NCI-H2227 (cell line): Measurements from ENCODE around the gene NKD1.

ENCODE experiments used
- DNase-seq: peaks from one replicate; lab custom pipeline; 2025; ENCODE audit not compliant: unreplicated experiment; lab: John Stamatoyannopoulos, UW

Gene NKD1

DNA sequence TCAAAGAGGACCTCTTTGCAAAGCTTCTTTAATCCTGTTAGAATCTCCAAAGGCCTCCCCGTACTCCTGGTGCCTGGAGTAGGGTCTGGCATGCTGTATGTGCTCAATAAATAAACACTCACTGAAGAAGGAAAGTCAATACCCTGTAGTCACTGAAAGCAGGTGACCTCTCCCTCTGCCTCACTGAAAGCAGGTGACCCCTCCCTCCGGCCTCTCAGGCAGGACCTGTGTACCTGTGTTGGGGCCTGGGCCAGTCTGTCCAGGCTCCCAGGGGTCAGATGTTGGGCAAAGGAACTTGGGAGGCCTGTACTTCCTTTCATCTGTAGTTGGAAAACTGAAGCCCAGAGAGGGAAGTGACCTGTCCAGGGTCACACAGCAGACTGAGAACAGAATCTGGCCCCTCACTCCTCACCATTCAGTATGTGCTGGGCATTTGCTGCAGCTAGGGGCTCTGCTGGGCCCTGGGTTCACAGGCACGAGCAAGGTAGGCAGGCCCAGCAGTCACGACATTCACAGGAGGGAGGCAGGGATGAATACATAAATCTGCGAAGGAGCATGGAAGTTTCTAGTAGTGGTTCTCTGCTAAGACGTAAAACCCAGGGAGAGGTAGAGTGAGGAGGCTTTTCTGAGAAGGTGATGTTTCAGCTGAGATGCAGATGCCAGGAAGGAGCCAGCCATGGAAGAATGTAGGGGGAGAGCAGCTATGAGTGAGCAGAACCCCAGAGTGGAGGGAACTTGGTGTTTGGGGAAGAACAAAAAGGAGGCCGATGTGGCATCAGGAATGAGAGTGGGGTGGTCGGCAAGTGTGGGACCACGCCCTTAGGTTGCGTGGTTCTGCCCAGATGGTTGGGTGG is 64.0 kb downstream of the NKD1 start:
- no peak for DNase-seq

DNA sequence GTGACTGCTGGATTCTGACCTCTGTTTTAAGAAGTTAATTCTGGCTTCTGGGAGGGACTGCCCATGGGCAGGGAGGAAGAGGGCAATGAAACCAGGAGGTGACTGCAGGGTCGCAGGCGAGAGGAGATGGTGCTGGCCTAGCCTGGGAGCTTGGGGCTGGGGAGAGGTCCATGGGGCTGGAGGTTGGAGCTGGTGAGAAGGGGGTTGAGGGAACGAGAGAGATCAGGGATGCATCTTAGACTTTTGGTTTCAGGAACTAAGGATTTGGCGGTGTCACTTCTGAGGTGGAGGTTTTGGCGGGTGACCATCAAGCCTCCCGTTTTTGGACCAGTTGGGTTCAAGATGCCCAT is 64.6 kb downstream of the NKD1 start:
- DNase-seq: no peak

DNA sequence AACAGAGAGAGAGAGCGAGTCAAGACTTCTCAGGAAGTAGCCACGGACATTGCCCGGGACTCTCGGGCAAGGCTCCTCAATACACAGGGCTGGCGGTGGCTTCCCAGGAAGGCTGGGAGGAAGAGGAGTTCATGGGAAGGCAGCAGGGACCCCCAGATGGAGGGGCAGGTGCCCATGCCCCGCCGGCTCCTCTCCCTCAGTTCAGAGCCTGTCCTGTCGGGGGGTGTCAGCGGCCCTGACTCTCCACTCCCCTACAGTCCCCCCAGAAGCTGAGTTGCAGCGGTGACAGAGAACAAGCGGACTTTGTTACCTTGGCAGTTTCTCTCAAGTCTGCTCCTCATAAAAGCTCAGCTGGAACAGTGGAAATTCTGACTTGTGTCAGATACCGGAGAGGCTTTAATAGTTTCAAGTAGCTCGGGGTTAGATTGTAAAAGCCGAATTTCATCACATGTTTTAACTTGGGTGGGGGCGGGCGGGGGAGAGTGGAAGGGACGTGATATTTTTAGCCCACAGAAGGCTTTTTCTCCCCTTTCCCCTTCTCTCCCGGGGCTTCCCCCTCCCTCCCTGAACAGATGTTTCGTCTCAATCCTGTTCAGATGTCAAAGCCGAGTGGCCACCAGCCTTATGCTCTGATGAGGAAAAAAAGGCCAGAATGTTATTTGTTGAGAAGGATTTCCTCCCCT is 65.2 kb downstream of the NKD1 start:
- DNase-seq: no peak

DNA sequence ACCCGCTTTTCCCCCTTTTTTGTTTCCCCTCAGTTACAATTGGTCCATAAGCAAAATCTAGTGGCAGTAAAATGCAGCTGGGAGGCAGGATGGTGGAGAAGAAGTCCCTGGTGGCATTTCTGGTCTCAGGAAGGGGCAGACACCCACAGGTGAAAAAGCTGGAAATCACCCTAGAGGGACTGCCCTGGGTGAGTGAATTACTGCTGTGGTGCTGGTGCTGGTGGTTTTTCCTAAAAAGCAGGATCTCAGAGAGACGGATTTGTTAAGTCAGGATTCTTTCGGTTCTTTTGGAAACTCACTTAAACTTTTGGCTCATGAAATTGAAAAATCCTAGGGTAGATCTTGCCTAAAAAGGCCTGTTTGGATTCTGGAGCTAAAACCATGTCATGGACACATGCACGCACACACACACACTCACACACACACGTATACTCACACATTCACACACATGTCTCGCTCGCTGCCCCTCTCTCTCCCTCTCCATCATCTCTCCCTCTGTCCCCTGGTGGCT is 65.8 kb downstream of the NKD1 start:
- DNase-seq: no peak

DNA sequence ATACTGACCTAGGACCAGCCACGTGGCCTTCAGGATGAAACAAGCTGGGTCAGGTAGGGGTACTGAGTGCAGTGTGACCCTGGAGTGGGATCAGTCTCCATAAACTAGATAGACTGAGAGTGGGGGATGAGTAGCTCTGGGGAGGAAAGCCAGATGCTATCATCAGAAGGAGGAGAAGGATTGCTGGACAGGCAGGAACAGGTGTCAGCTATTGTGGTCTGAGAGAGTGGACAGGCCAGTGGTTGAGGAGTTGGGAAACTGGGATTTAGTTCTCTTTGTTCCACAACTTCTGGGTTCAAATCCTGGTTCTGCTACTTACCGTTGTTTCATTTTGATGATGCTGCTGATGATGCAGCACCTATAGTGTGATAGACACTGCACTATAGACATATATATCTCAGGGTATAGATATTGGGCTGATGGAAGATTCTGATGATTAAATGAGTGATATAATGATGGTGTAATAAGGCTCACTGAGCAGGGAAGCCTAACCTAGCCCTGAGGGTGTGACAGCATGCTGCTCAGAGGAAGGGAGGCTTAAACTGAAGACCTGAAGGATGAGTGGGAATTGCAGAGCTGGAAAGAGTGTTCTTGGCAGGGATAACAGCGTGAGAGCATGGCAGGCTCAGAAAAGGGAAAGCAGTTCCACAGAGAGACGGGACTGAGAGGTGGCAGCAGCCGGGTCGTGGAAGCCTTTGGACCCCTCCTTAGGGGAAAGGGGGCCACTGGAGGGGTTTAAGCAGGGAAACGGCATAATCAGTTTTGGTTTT is 66.9 kb downstream of the NKD1 start:
- DNase-seq: no peak

DNA sequence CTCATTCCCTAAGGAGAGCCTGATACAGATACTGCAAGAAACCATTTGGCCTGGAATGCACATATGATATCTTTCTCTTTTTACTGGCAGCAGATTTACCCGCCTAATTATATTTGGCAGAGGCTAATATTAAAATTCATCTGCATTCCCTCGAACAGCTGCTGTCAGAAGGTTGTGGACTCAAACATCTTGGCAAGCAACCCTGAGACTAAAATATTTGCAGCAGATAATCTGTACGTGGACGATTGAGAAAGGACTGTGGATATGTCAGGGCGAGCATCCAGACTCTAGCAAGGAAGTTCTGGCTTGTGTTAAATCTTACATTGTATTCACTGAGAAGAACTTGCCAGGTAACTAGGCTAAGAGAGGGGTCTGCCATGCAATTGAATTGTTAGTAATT is 67.7 kb downstream of the NKD1 start:
- DNase-seq: no peak

DNA sequence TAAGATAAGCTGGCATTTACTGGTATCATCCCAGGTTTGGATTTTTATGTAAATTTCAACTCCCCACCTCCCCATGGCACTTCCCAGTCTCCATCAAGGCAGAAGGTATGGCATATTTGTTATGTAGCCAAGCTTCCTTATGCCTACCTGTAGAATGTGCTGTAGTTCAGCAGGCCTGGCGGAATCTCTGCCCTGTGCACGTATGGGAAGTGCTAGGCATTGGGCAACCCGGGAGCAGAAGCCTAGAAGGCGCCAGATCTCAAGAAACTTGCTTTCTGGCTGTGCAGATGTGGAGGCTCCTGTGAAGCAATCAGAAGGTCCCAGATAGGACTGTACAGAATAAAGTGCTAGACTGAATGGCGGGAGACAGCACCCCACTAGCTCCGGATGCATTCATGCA is 68.2 kb downstream of the NKD1 start:
- DNase-seq: no peak

DNA sequence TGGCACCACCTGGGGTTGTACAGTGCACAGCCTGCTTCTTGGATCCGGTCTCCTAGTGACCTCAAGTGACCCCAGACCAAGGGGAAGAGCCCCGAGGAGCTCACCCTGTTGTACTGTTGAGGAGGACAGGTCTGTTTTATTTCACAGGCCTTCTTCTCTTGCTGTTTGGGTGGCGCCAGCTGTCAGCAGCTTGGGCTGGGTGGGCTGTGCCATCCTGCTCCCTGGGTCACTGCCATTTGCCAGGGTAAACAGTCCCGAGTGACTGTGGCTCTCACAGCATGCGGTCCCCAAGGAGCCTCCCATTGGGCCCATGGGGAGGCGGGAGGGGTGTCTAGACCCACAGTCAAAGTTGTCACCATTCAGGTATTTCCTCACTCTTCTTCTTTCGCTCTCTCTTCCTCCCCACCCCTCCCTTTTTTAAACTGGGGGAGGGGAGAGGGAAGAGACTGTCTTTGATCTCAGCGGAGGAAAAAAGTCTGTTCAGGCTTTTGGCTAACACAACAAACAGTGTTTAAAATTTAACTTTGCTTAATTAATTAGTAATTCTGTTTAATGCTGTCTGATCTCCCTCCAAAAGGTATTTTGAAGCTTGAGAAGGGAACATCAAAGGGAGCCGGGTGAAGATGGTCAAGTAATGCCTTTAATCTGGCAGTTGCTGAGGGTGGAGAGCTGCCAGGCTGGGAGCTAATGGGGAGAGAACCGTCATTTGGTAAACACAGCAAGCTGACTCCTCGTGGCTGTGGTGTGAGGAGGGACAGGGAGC is 68.9 kb downstream of the NKD1 start:
- no peak for DNase-seq

DNA sequence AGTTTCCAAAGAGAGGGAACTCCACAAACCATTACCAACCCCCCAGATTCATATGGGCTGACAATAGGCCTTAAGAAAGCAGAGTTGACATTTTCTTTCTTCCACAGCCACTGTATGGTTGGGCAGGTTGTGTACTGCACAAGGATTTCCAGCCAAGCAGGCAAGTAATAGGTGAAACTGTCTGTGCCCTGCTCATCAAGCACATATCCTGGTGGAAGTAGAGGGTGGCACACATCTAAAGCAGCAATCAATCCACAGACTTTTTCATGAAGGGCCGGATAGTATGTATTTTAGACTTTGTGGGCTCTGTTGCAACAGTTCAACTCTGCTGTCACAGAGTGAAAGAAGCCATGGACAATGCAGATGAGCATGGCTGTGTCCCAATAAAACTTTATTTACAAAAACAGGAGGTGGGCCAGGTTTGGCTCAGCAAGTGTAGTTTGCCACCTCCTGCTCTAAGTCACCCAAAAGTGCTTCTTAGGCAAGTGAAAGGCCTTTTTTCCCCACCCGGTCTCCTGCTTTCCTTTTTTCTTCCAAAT is 69.5 kb downstream of the NKD1 start:
- DNase-seq: no peak

DNA sequence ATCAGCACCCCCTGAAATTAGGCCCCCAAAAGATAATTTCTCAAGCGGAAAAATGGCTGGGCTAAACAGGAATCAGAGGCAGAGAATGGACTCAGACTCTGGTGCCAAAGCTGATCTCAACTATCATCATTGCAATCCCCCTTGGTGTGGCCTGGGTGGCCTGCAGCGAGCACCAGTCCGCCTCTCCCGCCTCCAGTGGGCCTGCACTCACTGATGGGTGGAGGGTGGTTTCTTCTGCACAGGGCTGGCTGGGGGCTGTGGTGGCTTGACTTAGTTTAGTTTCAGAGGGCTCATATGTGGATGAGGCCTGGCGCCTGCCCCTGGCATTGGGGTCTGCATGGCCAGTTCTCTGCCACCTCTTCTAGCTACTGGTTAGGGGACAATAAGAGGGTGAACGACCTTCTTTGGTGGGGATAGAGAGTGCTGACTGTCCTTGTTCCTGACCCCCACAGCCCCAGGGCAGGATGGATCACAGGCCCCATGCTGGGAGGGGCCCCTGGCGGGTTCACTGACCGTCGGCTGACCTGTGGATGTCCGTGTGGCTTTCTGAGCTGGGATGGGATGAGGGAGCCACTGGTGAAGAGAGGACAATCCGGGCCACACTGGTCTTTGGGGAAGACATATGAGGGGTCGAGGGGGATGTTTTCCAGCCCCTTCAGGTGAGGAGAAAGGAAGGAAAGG is 70.2 kb downstream of the NKD1 start:
- DNase-seq: no peak

DNA sequence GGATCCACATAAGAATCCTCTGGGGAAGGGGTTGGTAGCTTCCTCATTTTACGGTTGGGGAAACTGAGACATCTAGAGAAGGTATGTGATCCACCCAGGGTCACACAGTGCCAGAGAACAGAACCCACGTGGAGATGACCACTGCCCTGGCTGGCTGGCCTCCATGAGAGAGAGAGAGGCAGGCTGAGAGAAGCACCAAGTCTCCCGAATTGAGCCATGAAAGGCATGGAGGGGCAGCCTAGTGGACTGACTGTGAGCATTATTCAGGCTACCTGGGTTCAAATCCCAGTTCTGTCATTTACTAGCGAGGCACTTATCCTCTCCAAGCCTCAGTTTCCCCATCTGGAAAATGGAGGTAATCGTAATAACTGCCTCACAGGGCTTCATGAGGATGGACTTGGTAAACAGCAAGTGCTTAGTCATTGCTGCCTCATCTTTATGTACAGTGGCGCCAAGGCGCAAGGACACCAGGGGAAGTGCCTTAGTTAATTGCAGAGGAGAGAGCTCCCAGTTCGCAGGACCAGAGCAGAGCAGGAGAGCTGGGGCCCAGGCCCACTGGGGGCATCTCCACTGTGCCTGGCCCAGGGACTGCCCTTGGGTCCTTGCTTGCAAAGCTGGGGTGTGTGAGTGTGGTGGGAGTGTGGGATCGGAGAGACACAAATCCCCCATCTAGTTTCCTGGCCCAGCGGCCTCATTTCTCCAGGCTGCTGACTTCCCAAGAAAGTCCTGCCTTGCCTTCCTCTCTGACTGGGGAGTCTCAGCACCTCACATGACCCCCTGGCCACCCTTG is 71.7 kb downstream of the NKD1 start:
- DNase-seq: no peak

DNA sequence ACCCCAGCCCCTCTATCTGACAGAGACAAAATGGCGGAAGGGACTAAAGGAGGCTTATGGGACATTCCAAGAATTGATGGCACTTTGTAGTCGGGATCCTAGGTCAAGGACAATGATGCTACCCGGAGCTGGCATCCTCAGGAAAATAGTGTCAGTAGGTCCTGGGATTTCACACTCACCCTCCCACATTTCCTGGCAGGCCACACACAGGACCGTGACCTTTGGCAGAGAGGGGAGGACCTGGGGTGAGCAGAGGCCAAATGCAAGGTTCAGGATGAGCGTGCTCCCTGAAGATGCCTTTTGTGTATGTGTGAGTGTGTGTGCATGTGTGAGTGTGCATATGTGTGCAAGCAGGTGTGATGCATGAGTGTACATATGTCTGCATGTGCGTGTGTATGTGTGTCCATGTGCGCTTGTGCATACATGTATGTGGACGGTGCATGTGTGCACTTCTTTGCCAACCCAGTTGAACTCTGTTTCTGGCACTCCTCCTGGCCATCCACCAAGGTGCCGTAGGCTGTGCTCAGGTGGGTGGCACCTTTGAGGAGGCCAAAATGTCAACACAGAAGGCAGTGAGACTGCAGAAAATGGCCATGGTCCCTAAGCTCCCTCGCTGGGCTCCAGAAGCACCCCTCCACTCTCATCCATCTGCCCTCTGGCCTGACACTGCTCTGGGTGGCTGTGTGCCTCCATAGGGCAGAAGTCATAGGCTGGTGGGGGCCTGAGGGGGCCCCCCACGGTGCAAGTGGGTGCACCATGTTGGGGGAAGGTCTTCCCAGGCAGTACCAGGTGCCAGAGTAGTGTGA is 72.7 kb downstream of the NKD1 start:
- DNase-seq: no peak

DNA sequence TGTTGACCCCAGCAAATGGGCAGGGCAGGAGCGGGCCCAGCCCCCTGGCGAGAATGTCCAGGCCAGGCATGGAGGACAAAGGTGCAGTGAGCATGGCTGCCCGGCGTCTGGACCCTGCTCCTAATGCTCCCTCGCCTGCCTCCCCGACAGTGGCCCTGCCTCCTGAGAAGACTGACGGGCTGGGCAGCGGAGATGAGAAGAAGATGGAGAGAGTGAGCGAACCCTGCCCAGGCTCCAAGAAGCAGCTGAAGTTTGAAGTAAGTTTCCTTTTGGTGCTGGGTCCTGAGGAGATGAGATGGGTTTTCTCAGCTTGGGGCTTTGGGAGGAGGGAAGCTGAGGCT is 73.2 kb downstream of the NKD1 start:
- no peak for DNase-seq

DNA sequence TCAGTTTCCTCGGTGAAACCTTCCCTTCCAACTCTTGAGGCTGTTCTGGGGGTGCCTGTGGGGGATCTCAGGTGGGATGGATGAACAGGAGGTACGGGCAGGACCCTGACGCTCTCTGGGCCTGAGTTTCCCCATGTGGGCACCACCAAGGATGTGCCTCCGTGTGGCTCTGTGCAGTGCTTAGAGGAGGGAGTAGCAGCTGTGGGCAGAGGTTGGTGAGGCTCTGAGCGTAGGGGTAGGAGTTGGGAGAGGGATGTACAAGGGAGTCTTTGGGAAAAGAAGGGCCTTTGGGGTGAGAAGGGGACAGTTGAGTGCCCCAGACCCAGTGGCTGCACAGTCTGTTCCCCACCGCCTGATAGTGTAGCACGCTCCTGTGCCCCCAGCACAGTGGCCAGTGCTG is 73.8 kb downstream of the NKD1 start:
- DNase-seq: no peak

DNA sequence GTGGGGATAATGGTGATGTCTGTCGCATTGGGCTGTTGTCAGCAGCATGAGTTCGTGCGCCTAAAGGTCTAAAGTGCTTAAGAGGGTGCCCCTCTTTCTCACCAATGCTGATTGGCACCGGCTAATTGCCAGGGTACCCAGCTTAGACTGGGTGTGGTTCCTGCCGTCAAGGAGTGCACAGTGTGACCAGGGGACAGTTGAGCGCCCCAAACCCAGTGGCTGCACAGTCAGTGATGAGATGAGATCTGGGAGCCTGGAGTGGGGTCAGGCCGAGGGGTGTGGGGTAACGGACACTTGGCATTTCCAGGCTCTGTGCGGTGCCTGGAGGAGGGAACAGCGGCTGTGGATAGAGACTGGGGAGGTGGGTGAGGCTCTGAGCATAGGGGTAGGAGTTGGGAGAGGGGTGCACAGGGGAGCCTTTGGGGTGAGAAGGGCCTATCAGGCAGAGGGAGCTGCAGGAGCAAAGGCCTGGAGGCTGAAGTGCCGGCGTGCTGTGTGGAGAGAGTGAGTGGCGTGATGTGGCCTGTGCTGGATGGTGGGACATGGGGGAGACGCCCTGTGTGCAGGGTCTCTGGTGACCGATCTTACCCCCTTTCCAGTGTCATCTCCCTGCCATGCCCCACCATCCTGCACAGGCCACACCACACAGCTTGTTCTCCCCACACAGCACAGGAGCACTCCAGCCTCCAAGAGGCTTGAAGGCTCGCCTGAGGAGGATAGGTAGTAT is 74.6 kb downstream of the NKD1 start:
- no peak for DNase-seq

DNA sequence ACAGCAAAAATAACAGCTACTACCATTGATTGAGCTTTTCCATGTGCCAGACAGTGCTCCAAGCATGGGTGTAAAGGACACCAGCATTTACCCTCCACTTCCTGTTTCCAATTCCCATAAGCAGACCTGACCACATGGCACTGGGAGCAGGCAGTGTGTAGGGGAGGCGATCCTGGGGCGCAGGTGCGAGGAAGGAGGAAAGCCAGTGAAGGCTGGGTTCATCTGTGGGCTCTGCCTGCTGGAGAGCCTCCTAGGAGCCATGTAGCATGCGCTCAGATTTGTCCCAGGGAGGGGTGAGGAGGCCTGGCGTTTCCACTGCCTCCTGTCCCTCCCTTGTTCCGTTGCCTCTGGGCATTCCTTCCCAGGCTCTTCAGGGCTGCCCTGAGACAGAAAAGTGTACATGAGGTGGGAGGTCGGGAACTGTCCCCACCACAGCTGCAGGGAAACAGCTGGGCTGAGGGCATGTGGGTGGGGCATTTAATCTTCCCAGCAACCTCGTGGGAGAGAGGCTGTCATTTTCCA is 76.3 kb downstream of the NKD1 start:
- DNase-seq: no peak

DNA sequence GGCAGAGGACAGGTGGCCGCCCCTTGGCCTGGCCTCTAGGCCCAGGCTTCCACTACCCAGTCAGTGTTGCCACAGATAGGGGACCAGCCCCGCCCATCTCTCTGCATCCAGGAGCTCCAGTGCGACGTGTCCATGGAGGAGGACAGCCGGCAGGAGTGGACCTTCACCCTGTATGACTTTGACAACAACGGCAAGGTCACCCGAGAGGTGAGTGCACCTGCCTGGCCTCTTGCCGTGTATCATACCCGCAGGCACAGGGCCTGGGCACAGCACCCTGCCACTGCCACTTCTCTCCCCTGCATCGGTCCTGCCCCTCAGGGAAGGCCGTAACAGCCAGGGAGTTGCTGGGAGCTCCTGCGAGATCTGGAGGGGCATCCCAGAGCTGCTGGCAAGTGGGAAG is 77.2 kb downstream of the NKD1 start:
- DNase-seq: no peak

DNA sequence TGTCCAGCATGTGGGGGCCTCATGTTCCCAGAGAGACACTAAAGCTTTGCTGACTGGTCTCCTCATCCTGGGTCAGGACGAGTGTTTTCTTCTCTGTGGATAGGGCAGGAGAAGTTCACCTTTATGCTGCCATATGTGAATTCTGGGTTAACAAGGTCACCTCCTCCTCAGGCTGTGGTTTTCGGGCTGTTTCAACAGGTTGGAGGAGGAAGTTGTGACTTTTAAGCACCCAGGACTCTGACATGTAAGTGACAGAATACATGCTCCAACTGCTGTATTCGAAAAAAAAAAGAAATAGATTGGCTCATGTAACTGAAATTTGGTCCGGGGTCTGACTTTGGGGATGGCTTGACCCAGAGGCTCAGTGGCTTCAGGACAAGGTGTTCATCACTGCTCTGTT is 78.7 kb downstream of the NKD1 start:
- DNase-seq: no peak
